Measurements from ENCODE around the gene BIN1. TPM values are rescaled to one million over a fixed set of nuclear protein-coding genes. Genes with fewer than 3 reads are reported as not detected.

Gene BIN1
- total RNA-seq, 2 experiments from 2014 or later = 98.8 to 101 TPM

DNA sequence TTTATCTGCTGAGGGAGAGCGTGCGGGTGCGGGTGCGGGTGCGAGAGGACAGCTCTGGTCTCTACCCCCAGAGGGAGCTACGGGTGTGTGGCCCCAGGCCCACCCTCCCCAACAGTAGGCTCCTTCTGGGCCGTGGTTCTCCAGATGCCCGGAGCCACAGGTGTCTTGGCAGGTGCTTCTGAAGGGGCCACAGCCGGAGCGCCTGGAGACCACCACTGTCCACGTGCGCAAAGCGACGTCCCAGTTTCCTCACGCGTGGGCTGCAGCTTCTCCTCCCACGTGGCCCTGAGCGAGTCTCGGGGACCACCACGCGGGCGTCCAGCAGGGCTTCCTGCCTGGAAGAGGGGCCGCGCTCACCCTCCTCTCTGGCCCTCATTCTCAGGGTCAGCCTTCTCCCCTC, 90.6 kb downstream of the BIN1 start:
- Mint-ChIP-seq H3K36me3 (no peaks in the 10 kb centered on the region), H3K27me3 (peaks cover 12% of the 10 kb centered on the region), H3K9me3 (no peaks in the 10 kb centered on the region), H3K4me1 (no peaks in the 10 kb centered on the region), H3K4me3 (no peak overlapping the region), H3K27ac (no peak overlapping the region)
- DNase-seq = no peak

DNA sequence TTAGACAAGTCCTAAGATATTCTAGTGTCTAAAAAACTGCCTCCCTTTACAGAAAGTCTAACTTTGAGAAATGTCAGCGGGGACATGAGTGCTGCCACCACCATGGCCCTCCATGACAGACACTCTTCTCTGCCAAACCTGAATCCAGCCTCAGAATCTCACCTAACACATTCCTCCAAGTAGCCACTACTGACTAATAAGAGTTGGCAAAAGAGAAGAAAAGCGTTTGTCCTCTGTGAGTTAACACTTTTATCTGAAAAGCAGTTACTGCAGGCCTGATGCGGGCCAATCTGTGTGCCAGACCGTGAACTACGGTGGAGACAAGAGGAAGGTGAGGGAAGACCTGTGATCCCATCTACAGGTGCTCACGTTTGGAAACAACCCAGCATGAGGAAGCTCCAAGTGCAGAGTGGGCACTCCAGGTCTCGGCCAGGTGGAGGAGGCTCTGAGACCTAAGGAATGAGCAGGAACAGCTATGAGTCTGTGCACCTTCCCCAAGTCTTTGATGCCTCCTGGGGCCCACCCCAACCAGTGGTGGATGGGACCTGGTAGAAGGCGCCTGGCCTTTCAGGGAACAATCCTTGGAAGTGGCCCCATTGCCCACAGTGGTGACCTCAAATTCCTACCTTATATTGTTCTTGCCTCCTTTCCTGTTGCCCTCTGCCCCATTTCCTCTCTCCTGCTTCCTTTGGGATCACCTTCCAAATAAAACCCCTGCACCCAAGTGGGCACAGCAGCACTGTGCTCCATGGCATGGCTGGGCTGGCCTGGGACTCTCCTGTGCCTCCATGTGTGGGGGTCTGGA, 91.6 kb downstream of the BIN1 start:
- no peak overlapping the region for H3K27ac Mint-ChIP-seq
- H3K36me3 Mint-ChIP-seq = no peaks in the 10 kb centered on the region
- no peak for DNase-seq
- no peak overlapping the region for H3K4me3 Mint-ChIP-seq
- H3K27me3 Mint-ChIP-seq = peaks cover 23% of the 10 kb centered on the region
- no peaks in the 10 kb centered on the region for H3K4me1 Mint-ChIP-seq
- H3K9me3 Mint-ChIP-seq = no peaks in the 10 kb centered on the region

DNA sequence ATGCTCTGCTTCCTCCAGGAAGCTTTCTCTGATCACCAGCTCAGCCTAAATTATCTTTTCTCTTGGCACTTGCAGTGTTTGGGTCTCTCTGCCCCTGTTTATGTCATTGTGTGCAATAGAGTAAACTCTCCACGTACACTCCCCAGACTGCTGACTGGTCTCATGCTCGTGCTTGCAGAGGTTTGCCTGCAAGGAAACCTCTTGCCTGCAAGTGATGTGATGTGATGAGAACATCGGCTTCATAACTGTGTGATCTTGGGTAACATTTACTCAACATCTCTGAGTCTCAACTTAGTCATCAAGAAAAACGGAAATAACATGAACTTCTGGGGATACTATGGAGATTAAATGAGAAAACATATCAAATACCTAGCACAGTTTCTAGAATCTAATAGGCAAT, 92.3 kb downstream of the BIN1 start:
- no peaks in the 10 kb centered on the region for H3K9me3 Mint-ChIP-seq
- H3K27ac Mint-ChIP-seq = no peak overlapping the region
- no peaks in the 10 kb centered on the region for H3K36me3 Mint-ChIP-seq
- H3K4me3 Mint-ChIP-seq = no peak overlapping the region
- peaks cover 24% of the 10 kb centered on the region for H3K27me3 Mint-ChIP-seq
- no peaks in the 10 kb centered on the region for H3K4me1 Mint-ChIP-seq
- no peak for DNase-seq

DNA sequence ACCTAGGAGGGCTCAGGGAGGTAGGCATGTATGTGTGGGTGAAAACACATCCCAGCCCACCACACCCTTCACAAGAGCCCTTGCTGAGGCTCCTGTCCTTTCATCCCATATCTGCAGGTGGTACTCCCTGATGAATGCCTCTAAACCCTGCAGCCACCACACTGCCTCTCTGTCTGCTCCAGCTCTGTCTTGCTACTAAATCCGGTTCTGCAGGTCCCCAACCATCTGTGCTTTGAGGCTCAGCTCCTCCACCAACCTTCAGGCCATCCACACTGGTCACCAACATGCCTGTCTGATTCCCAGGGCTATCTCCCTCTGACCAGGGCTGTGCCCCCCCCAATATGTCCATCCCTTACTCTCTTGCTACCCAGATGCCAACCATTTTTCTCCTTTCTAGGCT, 92.7 kb downstream of the BIN1 start:
- H3K4me3 Mint-ChIP-seq = no peak overlapping the region
- H3K9me3 Mint-ChIP-seq = no peaks in the 10 kb centered on the region
- peaks cover 26% of the 10 kb centered on the region for H3K27me3 Mint-ChIP-seq
- no peaks in the 10 kb centered on the region for H3K4me1 Mint-ChIP-seq
- H3K27ac Mint-ChIP-seq = no peak overlapping the region
- no peak for DNase-seq
- H3K36me3 Mint-ChIP-seq = no peaks in the 10 kb centered on the region

DNA sequence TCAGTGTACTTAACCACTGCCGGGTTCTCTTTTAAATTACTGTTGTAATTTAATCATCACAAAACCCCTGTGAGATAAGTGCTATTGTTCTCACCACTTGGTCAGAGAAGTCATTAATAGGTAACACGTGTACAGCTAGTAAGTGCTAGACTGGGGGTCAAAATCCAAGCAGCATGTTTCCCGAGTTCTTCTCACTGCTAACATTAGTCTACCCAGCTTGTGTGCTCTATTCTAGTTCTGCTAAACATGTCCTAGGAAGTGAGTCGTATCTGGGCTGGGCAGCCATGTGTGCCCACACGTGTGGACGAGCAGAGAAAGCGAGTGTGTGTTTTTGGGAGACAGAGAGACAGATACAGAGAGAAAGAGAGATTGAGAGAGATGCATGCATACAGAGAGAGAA, 94.1 kb downstream of the BIN1 start:
- Mint-ChIP-seq H3K27me3 (peaks cover 30% of the 10 kb centered on the region), H3K27ac (no peak overlapping the region)

DNA sequence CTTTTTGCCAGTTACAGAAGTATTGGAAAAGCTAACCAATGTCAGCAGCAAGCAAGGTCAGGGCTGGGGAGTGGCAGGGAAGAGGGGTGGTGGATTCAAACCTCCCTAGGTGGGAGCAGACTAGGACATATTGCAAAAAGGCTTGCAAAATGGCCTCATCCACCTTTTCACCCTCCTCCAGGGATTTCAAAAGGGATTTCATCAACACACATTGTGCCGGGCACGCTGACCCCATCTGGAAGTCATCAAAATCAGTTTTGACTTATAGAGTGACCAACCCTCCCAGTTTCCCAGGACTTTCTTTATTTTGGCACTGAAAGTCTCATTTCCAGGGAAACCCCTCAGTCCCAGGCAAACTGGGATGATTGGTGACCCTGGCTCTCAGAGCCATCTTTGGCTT, 94.7 kb downstream of the BIN1 start:
- Mint-ChIP-seq H3K9me3 (no peaks in the 10 kb centered on the region), H3K27me3 (peaks cover 30% of the 10 kb centered on the region), H3K36me3 (no peaks in the 10 kb centered on the region)

More for the DNA sequence above, 94.1 kb downstream of the BIN1 start:
- Mint-ChIP-seq H3K4me1 (no peaks in the 10 kb centered on the region), H3K36me3 (no peaks in the 10 kb centered on the region), H3K9me3 (no peaks in the 10 kb centered on the region), H3K4me3 (no peak overlapping the region)
- DNase-seq = no peak

DNA sequence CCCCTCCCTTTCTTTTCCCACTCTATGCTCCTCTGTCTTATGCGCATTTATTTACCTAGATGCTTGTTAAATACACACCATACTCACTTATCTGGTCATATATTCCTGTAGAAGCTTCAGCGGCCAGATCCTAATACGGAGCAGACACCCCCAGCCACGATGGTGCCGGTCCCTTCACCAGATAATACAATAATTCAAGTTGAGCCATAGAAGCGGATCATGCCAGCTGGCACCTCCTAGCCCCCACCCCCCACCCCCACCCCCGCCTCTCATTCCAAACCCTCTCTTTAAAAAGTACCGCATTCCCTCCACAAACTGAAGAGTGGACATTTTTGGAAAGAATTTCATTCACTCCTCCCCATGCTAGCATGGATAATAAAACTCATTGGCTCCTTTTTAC, 95.2 kb downstream of the BIN1 start:
- Mint-ChIP-seq H3K27ac (no peak overlapping the region), H3K4me1 (no peaks in the 10 kb centered on the region), H3K27me3 (peaks cover 34% of the 10 kb centered on the region), H3K4me3 (no peak overlapping the region), H3K36me3 (no peaks in the 10 kb centered on the region), H3K9me3 (no peaks in the 10 kb centered on the region)
- DNase-seq = no peak

More for the DNA sequence above, 94.7 kb downstream of the BIN1 start:
- Mint-ChIP-seq H3K27ac (no peak overlapping the region), H3K4me1 (no peaks in the 10 kb centered on the region), H3K4me3 (no peak overlapping the region)
- no peak for DNase-seq

DNA sequence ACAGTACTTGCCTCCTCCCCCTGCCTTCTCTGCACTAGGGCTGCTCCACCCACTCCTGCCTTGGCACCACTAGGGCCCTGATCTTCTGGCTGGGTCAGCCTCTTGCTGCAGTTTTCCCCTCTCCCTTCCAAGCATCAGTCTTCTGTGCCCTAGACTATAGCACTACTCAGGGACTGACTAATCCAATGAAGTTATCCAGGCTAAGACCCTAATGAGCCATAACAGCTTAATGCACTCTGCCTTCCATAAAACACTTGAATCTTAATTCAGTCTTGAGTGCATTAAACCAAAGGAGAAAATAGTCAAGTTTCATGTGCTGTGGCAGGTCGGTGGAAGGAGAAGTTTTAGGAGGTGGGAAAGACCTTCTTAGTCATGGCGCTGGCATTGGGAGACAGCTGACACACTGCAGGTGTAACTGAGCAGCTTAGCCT, 95.7 kb downstream of the BIN1 start:
- no peak for DNase-seq
- no peaks in the 10 kb centered on the region for H3K4me1 Mint-ChIP-seq
- no peaks in the 10 kb centered on the region for H3K36me3 Mint-ChIP-seq
- H3K4me3 Mint-ChIP-seq = no peak overlapping the region
- H3K9me3 Mint-ChIP-seq = no peaks in the 10 kb centered on the region
- H3K27me3 Mint-ChIP-seq = peaks cover 34% of the 10 kb centered on the region
- H3K27ac Mint-ChIP-seq = no peak overlapping the region

DNA sequence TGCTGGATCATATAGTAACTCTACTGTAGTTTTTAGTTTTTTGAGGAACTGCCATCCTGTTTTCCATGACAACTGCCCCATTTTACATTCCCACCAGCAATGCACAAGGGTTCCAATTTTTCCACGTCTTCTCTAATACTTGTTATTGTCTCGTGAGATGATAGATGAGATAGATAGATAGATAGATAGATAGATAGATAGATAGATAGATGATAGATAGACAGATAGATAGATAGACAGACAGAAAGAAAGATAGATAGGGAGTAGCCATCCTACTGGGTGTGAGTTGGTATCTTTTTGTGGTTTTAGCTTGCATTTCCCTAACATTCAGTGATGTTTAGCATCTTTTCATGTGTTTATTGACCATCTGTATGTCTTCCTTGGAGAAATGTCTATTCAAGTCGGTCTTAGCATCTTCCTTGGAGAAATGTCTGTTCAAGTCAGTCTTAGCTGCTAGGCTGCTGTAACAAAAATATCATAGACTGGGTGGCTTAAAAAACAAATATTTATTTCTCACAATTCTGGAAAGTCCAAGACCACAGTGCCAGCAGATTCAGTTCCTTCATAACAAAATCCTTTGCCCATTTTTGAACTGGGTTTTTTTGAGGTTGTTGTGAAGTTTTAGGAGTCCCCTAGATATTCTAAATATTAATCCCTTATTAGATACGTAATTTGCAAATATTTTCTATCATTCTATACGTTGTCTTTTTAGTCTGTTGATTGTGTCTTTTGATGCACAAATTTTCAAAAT, 98.5 kb downstream of the BIN1 start:
- DNase-seq = no peak
- Mint-ChIP-seq H3K27ac (no peak overlapping the region), H3K9me3 (no peaks in the 10 kb centered on the region)

DNA sequence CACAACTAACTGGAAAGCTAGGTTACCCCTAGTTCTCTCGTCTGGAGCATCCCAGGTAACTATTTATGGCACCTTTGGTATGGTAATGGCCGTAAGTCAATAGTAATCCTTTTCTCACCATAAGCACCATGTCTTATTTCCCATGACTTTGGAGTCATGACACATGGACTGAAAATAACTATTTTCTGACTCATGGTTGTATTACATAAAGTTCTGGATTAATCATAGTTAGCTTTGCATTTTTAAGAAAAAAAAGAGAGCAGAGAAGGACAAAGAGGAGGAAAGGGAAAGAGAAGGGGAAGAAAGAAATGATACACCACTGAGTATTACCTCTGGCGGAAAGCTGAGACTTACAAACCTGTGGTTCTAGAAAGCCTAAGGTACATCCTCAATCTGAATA, 99.3 kb downstream of the BIN1 start:
- no peak overlapping the region for H3K27ac Mint-ChIP-seq
- no peaks in the 10 kb centered on the region for H3K36me3 Mint-ChIP-seq
- H3K4me3 Mint-ChIP-seq = no peak overlapping the region
- H3K4me1 Mint-ChIP-seq = no peaks in the 10 kb centered on the region
- H3K27me3 Mint-ChIP-seq = peaks cover 26% of the 10 kb centered on the region
- no peaks in the 10 kb centered on the region for H3K9me3 Mint-ChIP-seq
- no peak for DNase-seq

More for the DNA sequence above, 98.5 kb downstream of the BIN1 start:
- H3K4me3 Mint-ChIP-seq = no peak overlapping the region
- H3K4me1 Mint-ChIP-seq = no peaks in the 10 kb centered on the region
- H3K36me3 Mint-ChIP-seq = no peaks in the 10 kb centered on the region
- H3K27me3 Mint-ChIP-seq = peaks cover 31% of the 10 kb centered on the region

DNA sequence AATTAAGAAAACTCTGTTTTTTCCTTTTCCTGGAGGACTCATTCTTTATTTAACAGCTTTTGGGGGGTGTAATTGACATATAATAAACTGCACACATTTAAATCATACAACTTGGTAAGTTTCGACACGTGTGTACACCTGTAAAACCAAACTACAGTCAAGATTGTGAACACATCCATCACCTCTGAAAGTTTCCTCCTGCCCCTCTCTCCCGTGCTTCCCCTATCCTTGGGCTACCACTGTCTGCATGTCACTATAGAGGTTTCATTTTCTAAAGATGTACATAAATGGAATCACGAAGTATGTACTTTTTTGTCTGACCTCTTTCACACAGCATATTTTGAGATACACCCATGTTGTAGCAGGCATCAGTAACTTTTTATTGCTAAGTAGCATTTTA, 100.0 kb downstream of the BIN1 start:
- H3K27me3 Mint-ChIP-seq = peaks cover 26% of the 10 kb centered on the region
- no peaks in the 10 kb centered on the region for H3K9me3 Mint-ChIP-seq
- H3K4me1 Mint-ChIP-seq = no peaks in the 10 kb centered on the region
- H3K36me3 Mint-ChIP-seq = no peaks in the 10 kb centered on the region
- no peak for DNase-seq
- H3K27ac Mint-ChIP-seq = no peak overlapping the region
- no peak overlapping the region for H3K4me3 Mint-ChIP-seq

DNA sequence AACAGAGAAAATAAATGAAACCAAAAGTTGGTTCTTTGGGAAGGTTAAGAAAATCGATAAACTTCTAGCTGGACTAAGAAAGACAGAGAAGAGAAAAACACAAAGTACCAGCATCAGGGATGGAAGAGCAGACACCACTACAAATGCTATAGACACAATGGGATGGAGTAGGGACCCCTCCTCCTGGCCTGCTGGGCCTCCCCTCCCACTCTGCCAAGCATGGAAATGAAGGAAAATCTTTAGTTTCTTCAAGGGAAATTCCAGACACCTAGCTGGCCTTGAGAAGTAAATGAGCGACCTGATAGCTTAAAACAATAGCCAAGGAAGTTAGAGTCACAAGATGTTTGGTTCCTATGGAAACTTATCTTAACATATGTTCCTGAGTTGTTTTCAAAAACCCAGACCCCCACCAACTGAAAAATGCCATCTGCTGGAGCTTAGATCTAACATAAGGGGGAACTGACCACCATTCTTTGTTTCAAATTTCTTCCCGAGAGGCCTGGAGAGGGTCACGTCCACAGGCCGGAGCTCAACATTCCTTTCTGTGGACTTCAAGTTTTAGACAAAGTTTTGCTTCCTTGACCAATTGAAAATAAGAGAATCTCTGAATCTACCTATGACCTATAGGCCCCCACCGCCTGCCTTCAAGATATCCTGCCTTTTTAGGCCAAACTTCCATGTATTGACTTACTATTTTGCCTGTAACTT, 101.9 kb downstream of the BIN1 start:
- Mint-ChIP-seq H3K27me3 (peaks cover 10% of the 10 kb centered on the region), H3K4me3 (no peak overlapping the region), H3K27ac (no peak overlapping the region), H3K4me1 (no peaks in the 10 kb centered on the region), H3K36me3 (no peaks in the 10 kb centered on the region), H3K9me3 (no peaks in the 10 kb centered on the region)
- DNase-seq = no peak

DNA sequence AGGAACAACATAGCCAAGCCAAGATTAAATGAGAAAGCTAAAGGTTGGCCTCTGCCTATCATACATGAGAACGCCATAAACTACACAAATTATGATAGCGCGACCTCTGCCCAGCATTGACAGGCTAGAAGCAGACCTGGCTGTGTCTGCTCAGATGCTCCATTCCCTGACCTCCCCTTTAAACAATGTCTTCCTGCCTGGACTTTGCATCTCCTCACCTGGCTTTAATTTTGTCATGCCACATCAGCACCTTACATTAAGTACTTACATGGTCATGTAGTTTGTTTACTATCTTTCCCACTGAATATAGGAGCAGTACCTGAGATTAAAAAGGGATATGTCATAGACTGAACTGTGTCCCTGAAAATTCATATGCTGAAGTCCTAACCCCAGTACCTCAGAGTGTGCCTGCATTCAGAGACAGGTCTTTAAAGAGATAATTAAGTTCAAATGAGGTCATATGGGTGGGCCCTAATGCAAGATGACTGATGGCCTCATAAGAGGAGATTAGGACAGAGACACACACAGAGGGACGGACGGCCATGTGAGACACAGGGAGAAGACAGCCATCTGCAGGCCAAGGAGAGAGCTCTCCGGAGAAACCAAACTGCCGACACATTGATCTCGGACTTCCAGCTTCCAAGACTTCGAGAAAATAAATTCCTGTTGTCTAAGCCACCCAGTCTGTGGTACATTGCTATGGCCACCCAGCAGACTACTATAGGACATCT, 103.7 kb downstream of the BIN1 start:
- Mint-ChIP-seq H3K4me3 (no peak overlapping the region), H3K9me3 (no peaks in the 10 kb centered on the region), H3K27me3 (peaks cover 4% of the 10 kb centered on the region), H3K36me3 (no peaks in the 10 kb centered on the region), H3K27ac (no peak overlapping the region), H3K4me1 (no peaks in the 10 kb centered on the region)
- no peak for DNase-seq

DNA sequence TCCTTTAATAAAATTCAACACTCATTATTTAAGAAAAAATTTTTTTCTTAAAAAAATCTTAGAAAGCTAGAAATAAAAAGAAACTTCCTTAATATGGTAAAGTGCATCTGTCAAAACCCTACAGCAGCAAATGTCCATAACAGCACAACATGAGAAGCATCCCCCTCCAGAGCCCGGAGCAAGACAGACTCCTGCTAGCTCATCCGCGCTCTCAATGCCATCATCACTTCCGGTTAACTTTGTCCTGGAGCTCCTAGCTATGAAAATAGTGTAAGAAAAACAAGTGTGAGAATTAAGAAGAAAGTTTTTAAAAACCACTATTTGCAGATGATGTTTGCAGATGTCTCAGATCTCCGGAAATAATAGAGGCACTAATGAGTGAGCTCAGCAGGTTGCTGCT, 105.2 kb downstream of the BIN1 start:
- Mint-ChIP-seq H3K9me3 (no peaks in the 10 kb centered on the region), H3K4me1 (no peaks in the 10 kb centered on the region), H3K27ac (no peak overlapping the region), H3K4me3 (no peak overlapping the region), H3K36me3 (no peaks in the 10 kb centered on the region), H3K27me3 (no peaks in the 10 kb centered on the region)
- no peak for DNase-seq

DNA sequence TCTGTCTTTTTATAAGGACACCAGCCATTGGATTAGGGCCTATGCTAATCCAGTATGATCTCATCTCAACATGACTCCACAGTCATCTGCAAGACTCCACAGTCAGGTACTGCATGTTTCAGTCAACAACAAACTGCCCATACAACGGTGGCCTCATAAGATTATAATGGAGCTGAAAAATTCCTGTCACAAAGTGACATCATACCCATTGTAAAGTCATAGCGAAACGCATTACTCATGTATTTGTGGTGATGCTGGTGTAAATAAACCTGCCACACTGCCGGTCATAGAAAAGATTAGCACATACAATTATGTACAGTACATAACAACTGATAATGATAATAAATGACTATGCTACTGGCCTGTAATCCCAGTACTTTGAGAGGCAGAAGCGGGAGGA, 106.0 kb downstream of the BIN1 start:
- Mint-ChIP-seq H3K9me3 (no peaks in the 10 kb centered on the region), H3K4me3 (no peak overlapping the region), H3K36me3 (no peaks in the 10 kb centered on the region), H3K27me3 (no peaks in the 10 kb centered on the region), H3K4me1 (no peaks in the 10 kb centered on the region), H3K27ac (no peak overlapping the region)
- no peak for DNase-seq
